GM19351 (cell line): ENCODE results near the gene MATCAP1.

Source experiments
- ATAC-seq: cut with Tn5 transposase; IDR thresholded peaks from one replicate; pipeline ENCODE4 v1.9.1; 2021; ENCODE audit warnings: mild to moderate bottlenecking, moderate library complexity; ENCODE audit not compliant: unreplicated experiment

MATCAP1 gene

DNA sequence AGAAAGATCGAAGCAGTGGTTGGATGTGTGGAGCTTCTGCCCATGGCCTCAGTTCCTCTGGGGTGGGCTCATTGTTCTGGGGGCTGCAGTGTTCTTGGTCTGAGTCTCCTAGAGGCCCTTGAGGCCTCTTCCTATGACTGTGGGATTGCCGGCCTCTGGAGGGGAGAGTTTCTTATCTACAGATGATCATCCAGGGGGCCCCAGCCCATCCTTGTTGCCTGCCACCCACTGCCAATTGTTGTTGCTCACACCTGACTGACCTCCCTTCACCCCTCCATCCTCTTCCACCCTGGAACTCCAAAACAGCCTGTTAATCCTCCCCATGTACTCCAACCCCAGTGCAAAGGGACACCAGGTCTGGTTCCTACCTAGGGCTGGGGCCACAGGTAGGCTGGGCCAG lies 38.8 kb downstream of the MATCAP1 start:
- ATAC-seq: no peak

DNA sequence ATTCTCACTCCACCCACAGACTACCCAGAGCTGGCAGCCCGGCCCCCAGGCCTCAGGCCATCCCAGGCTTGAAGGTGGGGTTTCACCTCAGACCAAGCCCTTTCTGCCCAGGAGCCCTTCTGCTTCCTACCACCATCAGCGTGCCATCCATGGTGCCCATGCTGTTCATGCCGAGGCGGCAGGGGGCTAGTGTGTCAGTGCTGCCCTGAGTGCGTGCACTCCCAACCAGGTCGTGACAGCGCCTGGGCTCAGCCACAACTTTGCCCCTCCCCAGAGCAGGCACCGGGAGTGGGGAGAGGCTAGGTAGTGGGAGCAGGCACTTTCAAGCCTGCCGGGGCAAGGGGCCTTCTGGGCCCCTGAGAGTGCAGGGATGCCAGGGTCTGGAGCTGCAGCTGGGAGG lies 41.4 kb downstream of the MATCAP1 start:
- no peak for ATAC-seq

DNA sequence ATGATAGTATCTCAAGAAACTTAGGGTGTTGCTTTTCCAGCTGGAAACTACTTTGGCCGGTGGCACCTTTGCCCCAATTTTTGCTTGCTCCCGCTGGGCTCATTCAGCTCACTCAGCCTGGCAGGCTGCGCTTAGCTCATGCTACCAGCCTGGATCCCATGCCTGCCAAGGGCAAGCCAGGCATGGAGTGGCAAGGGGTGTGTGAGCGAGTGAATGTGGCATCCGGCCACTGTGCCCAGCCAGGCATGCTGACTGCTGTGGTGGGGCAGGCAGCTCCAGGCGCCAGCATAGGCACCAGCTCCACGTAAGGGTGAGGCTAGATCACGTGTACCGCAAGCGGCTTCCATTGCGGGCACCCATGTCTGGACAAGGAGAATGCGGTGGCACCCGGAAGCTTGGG lies 42.4 kb downstream of the MATCAP1 start:
- no peak for ATAC-seq

DNA sequence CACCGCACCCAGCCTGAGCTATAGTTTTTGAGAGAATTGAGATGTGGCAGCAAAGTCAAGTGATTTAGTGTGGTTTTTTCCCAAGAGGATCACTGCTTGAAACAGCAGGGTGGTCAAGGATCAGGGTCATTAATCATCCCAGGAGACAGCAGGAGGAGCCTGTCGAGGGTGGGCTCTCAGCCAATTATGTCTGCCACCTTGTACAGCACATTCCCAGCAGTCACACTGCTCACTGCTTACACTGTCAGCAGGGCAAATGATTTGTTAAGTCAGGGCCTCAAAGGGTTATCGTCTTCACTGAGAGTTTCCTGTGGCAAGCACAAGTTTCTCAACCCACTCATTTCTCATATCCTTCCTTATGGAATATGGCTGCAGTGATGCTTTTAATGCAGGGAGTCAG lies 46.2 kb downstream of the MATCAP1 start:
- ATAC-seq: no peak

DNA sequence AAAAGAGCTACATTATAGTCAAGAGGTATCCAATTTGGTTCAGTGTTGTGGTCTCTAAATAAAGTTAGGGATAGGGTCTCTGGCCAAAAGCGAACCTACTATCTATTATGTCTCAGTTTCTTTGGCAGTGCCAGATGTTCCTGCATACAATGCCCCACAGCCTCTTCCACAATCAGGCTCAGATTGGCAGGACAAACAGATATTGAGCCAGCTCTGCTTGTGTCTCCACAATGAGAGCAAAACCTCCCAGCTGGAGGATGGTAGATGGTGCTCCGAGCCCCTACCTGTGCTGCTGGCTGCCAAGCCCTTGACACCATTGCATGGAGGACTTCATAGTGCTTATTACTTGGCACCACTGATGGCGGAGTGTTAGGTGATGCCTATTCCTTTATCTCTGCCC lies 54.3 kb downstream of the MATCAP1 start:
- ATAC-seq: no peak

DNA sequence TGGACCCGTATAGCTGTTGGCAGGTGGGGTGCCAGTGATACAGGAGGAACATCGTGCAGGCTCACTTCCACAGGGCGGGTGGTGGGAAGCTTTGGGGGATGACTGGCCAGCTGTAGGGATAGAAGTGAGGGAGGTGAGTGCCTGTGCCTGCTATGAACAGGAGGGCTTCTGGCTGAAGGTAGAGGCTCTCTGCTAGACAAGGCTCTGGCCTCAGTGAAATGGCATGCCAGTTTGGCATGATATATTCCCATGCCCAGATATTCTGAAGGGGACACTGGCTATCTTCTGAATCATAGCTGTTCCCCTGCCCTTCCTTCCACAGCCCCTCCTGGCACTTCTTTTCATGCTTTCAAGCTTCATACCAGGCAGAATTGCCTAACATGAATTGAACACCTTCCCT lies 54.9 kb downstream of the MATCAP1 start:
- no peak for ATAC-seq

- no peak for ATAC-seq
Observed at GRCh38 chr16:67128417-67128816, 55.3 kb downstream of the MATCAP1 start.
